Neuronal stem cell (in vitro differentiated cells): Measurements from ENCODE around the gene BPIFB6.
A peak's percentile ranks its signal among the peaks of the same experiment; 100 is the strongest.

ENCODE experiments used
- DNase-seq: peaks from one replicate; pipeline ENCODE4 v3.0.0-alpha.2; 2013; ENCODE audit warnings: low spot score
- H2AFZ ChIP-seq: one replicate; pipeline ENCODE4 v1.6.1; 2013; ENCODE audit warnings: mild to moderate bottlenecking, low read length, inconsistent platforms
- H2AK5ac ChIP-seq: 2 replicates; pipeline ENCODE4 v1.6.1; 2013; ENCODE audit warnings: low read depth, mild to moderate bottlenecking, inconsistent platforms, low read length, moderate library complexity, mixed read lengths
- H2BK120ac ChIP-seq: 2 replicates; pipeline ENCODE4 v1.6.1; 2013; ENCODE audit warnings: low read depth, mild to moderate bottlenecking, inconsistent platforms, low read length, moderate library complexity, mixed read lengths
- H2BK12ac ChIP-seq: one replicate; pipeline ENCODE4 v1.6.1; 2013; ENCODE audit warnings: low read length, inconsistent platforms
- H2BK15ac ChIP-seq: 2 replicates; pipeline ENCODE4 v1.6.1; 2013; ENCODE audit warnings: mild to moderate bottlenecking, low read length, inconsistent platforms, mixed read lengths
- H2BK5ac ChIP-seq: one replicate; pipeline ENCODE4 v1.6.1; 2013; ENCODE audit warnings: inconsistent platforms, mild to moderate bottlenecking, low read length, moderate library complexity
- H3K14ac ChIP-seq: one replicate; pipeline ENCODE4 v1.6.1; 2013; ENCODE audit warnings: low read length, inconsistent platforms
- H3K18ac ChIP-seq: 2 replicates; pipeline ENCODE4 v1.6.1; 2013; ENCODE audit warnings: low read length, inconsistent platforms
- H3K23ac ChIP-seq: 2 replicates; pipeline ENCODE4 v1.6.1; 2013; ENCODE audit warnings: low read depth, mild to moderate bottlenecking, mixed read lengths, low read length, inconsistent platforms; ENCODE audit not compliant: poor library complexity
- H3K27ac ChIP-seq: replicated peaks from 3 replicates; pipeline ENCODE4 v1.5.1; 2013; ENCODE audit warnings: low read length, inconsistent platforms
- H3K27me3 ChIP-seq, 3 experiments: 2 replicates each; pipeline ENCODE4 v1.6.1; 2013; ENCODE audit warnings: low read length in 3 of 3, mild to moderate bottlenecking in 2 of 3, inconsistent platforms in 1 of 3, low read depth in 1 of 3, mixed read lengths in 1 of 3, moderate library complexity in 1 of 3; ENCODE audit not compliant: control insufficient read depth in 3 of 3, insufficient read depth in 3 of 3
- H3K36me3 ChIP-seq, 2 donors: replicated peaks in 1 of 2; 2 replicates each; pipeline ENCODE4 v1.6.1; 2013; ENCODE audit warnings: low read length in 2 of 2; ENCODE audit not compliant: control insufficient read depth in 2 of 2, insufficient read depth in 2 of 2
- H3K4ac ChIP-seq: 2 replicates; pipeline ENCODE4 v1.6.1; 2013; ENCODE audit warnings: inconsistent platforms, mild to moderate bottlenecking, low read length, moderate library complexity
- H3K4me1 ChIP-seq, 2 donors: 1 replicate in 1 of 2; 2 replicates in 1 of 2; pipeline ENCODE4 v1.6.1; 2013; ENCODE audit warnings: low read length in 2 of 2, low read depth in 1 of 2; ENCODE audit not compliant: control insufficient read depth in 2 of 2, insufficient read depth in 1 of 2
- H3K4me2 ChIP-seq: one replicate; pipeline ENCODE4 v1.6.1; 2013; ENCODE audit warnings: mild to moderate bottlenecking, low read length, inconsistent platforms; ENCODE audit not compliant: insufficient read depth, poor library complexity, severe bottlenecking
- H3K4me3 ChIP-seq, 2 donors: 2 replicates each; pipeline ENCODE4 v1.5.1; 2013; ENCODE audit warnings: low read length in 2 of 2, mild to moderate bottlenecking in 2 of 2, inconsistent platforms in 1 of 2, moderate library complexity in 1 of 2
- H3K79me1 ChIP-seq: one replicate; pipeline ENCODE4 v1.6.1; 2013; ENCODE audit warnings: low read depth, mild to moderate bottlenecking, inconsistent platforms, low read length, moderate library complexity
- H3K9ac ChIP-seq: one replicate; pipeline ENCODE4 v1.6.1; 2013; ENCODE audit warnings: mild to moderate bottlenecking, low read depth, low read length, inconsistent platforms; ENCODE audit not compliant: poor library complexity
- H3K9me3 ChIP-seq, 2 donors: replicated peaks in 1 of 2; 2 replicates each; pipeline versions ENCODE3 to v1.6.1; 2013; ENCODE audit warnings: low read length in 2 of 2, mild to moderate bottlenecking in 2 of 2, inconsistent platforms in 1 of 2, low read depth in 1 of 2, mixed read lengths in 1 of 2, moderate library complexity in 1 of 2; ENCODE audit not compliant: control insufficient read depth in 2 of 2, insufficient read depth in 1 of 2
- H4K8ac ChIP-seq: one replicate; pipeline ENCODE4 v1.6.1; 2013; ENCODE audit warnings: low read depth, mild to moderate bottlenecking, inconsistent platforms, low read length, moderate library complexity
- H4K91ac ChIP-seq: one replicate; pipeline ENCODE4 v1.6.1; 2013; ENCODE audit warnings: low read length, low read depth, mild to moderate bottlenecking, inconsistent platforms; ENCODE audit not compliant: poor library complexity
- WGBS, 2 donors: extraction: QIAGEN DNeasy Blood & Tissue Kit; methylation state at CpG; one replicate each; pipeline ENCODE4 v1.1.7; 2013; ENCODE audit warnings: missing lambda C conversion rate in 2 of 2, mixed read lengths in 1 of 2; ENCODE audit not compliant: insufficient read length in 2 of 2, insufficient replicate concordance in 1 of 2; ENCODE audit errors: extremely low coverage in 2 of 2; 5-methylcytosine and 5-hydroxymethylcytosine counted together

The BPIFB6 gene

GRCh38 chr20:33030569-33030968, 879 bp upstream of the BPIFB6 start:
- H3K4me1 ChIP-seq, result no peaks in the 10 kb centered on the region
- H2AFZ ChIP-seq, result no peak overlapping the region
- H3K4me3 ChIP-seq, result no peak overlapping the region
- H2BK15ac ChIP-seq, result no peak overlapping the region
- peaks cover 0 to 3% (median 0%) of the 10 kb centered on the region in 3 experiments for H3K27me3 ChIP-seq
- H4K91ac ChIP-seq, result no peak overlapping the region
- no peak overlapping the region for H3K9ac ChIP-seq
- H2BK120ac ChIP-seq, result no peak overlapping the region
- no peaks in the 10 kb centered on the region for H3K79me1 ChIP-seq
- no peak overlapping the region for H2AK5ac ChIP-seq
- no peak overlapping the region for H4K8ac ChIP-seq
- no peaks in the 10 kb centered on the region for H3K9me3 ChIP-seq
- WGBS, 2 donors, result no CpG with 5 or more reads among the region's 6 CpGs
- no peaks in the 10 kb centered on the region for H3K36me3 ChIP-seq
- H3K14ac ChIP-seq, result no peak overlapping the region
- H2BK5ac ChIP-seq, result no peak overlapping the region
- no peak overlapping the region for H3K27ac ChIP-seq
- H3K4ac ChIP-seq, result no peak overlapping the region
- no peak overlapping the region for H2BK12ac ChIP-seq
- H3K18ac ChIP-seq, result no peak overlapping the region
- no peak for DNase-seq
- H3K23ac ChIP-seq, result no peak overlapping the region
- no peak overlapping the region for H3K4me2 ChIP-seq

- no peak overlapping the region for H2AK5ac ChIP-seq
- H3K4me3 ChIP-seq, result no peak overlapping the region
- no peak overlapping the region for H3K9ac ChIP-seq
- H2BK15ac ChIP-seq, result no peak overlapping the region
- H3K27ac ChIP-seq, result no peak overlapping the region
- no peaks in the 10 kb centered on the region for H3K4me1 ChIP-seq
- peaks cover 0 to 3% (median 0%) of the 10 kb centered on the region in 3 experiments for H3K27me3 ChIP-seq
- no peaks in the 10 kb centered on the region for H3K36me3 ChIP-seq
- H4K91ac ChIP-seq, result no peak overlapping the region
- H3K14ac ChIP-seq, result no peak overlapping the region
- H2BK5ac ChIP-seq, result no peak overlapping the region
- H3K18ac ChIP-seq, result no peak overlapping the region
- H4K8ac ChIP-seq, result no peak overlapping the region
- no CpG with 5 or more reads among the region's 6 CpGs for WGBS, 2 donors
- H3K9me3 ChIP-seq, result no peaks in the 10 kb centered on the region
- H3K4ac ChIP-seq, result no peak overlapping the region
- H2BK12ac ChIP-seq, result no peak overlapping the region
- no peak overlapping the region for H3K23ac ChIP-seq
- DNase-seq, result no peak
- no peak overlapping the region for H2BK120ac ChIP-seq
- H2AFZ ChIP-seq, result no peak overlapping the region
- no peak overlapping the region for H3K4me2 ChIP-seq
- H3K79me1 ChIP-seq, result no peaks in the 10 kb centered on the region
Observed at GRCh38 chr20:33032555-33032954, 1.1 kb downstream of the BPIFB6 start.

GRCh38 chr20:33033381-33033780, 1.9 kb downstream of the BPIFB6 start:
- H3K4ac ChIP-seq, result no peak overlapping the region
- H3K4me3 ChIP-seq, result no peak overlapping the region
- no peak overlapping the region for H3K18ac ChIP-seq
- no peak overlapping the region for H2BK12ac ChIP-seq
- no peak for DNase-seq
- no peaks in the 10 kb centered on the region for H3K36me3 ChIP-seq
- no peak overlapping the region for H2BK120ac ChIP-seq
- no peak overlapping the region for H2BK15ac ChIP-seq
- no peak overlapping the region for H3K4me2 ChIP-seq
- H3K27ac ChIP-seq, result no peak overlapping the region
- H3K27me3 ChIP-seq, result peaks cover 0 to 3% (median 0%) of the 10 kb centered on the region in 3 experiments
- H3K23ac ChIP-seq, result no peak overlapping the region
- H4K8ac ChIP-seq, result no peak overlapping the region
- no peak overlapping the region for H2AK5ac ChIP-seq
- H3K9me3 ChIP-seq, result no peaks in the 10 kb centered on the region
- no CpG with 5 or more reads among the region's 5 CpGs for WGBS, 2 donors
- no peak overlapping the region for H3K9ac ChIP-seq
- no peak overlapping the region for H2BK5ac ChIP-seq
- H4K91ac ChIP-seq, result no peak overlapping the region
- no peaks in the 10 kb centered on the region for H3K4me1 ChIP-seq
- H3K14ac ChIP-seq, result no peak overlapping the region
- no peaks in the 10 kb centered on the region for H3K79me1 ChIP-seq
- no peak overlapping the region for H2AFZ ChIP-seq

- Histone ChIP-seq H2BK12ac (no peak overlapping the region), H2BK120ac (no peak overlapping the region), H4K91ac (no peak overlapping the region), H2BK15ac (no peak overlapping the region), H3K4me1 (no peaks in the 10 kb centered on the region), H3K36me3 (no peaks in the 10 kb centered on the region), H3K9ac (no peak overlapping the region), H3K79me1 (no peaks in the 10 kb centered on the region), H3K4me3 (peak overlapping the region in 1 of 2 donors; percentile 9), H3K27ac (no peak overlapping the region), H3K4me2 (no peak overlapping the region), H3K9me3 (no peaks in the 10 kb centered on the region), H4K8ac (no peak overlapping the region), H2AFZ (no peak overlapping the region), H3K18ac (no peak overlapping the region), H3K23ac (no peak overlapping the region), H2BK5ac (no peak overlapping the region), H3K4ac (no peak overlapping the region), H3K14ac (no peak overlapping the region), H3K27me3 (peaks cover 0 to 3% (median 0%) of the 10 kb centered on the region in 3 experiments), H2AK5ac (no peak overlapping the region)
- WGBS, 2 donors, result no CpG with 5 or more reads among the region's 5 CpGs
- no peak for DNase-seq
Observed at GRCh38 chr20:33034115-33034514, 2.7 kb downstream of the BPIFB6 start.
